HCT116 (cell line): ENCODE measurements around the gene S100A12. TPM values are rescaled to one million over a fixed set of nuclear protein-coding genes. Genes with fewer than 3 reads are reported as not detected.
A peak's percentile ranks its signal among the peaks of the same experiment; 100 is the strongest.

Experiments used
- ATAC-seq: fragments of 200-7000 bp; cut with Tn5 transposase; 2 replicates; pipeline ENCODE4 v1.9.1; 2020; ENCODE audit warnings: mild to moderate bottlenecking, moderate library complexity
- BruUV-seq: library from RNA; stranded (reverse); fragments of 400-500 nt; replicated peaks from 2 replicates; lab custom pipeline; 2021; lab: Mats Ljungman, UMichigan
- CTCF ChIA-PET: fragments of 300-600 bp; sonication (Branson Sonifier 250); formaldehyde crosslinking; loops from one replicate; lab custom pipeline; 2021; ENCODE audit warnings: antibody characterized with exemption; lab: Charles Lee
- POLR2A ChIA-PET: fragments of 300-600, 350-600 bp; sonication (Branson Sonifier 250); formaldehyde crosslinking; loops from one replicate; lab custom pipeline; 2021; ENCODE audit warnings: antibody characterized with exemption; lab: Charles Lee
- RAD21 ChIA-PET, 2 experiments: fragments of 300-600 bp; sonication (Branson Sonifier 250); formaldehyde crosslinking; loops; one replicate each; lab custom pipeline; 2023; ENCODE audit warnings: low total read pairs in 2 of 2; ENCODE audit not compliant: uncharacterized antibody in 2 of 2, unreplicated experiment in 2 of 2, low non-redundant PET in 1 of 2; lab: Charles Lee
- DNase-seq: peaks from one replicate; pipeline ENCODE4 v3.0.0-alpha.2; 2010; ENCODE audit warnings: low read depth, low spot score
- H2AFZ ChIP-seq: fragments of 200-600 bp; shearing (Covaris generic), sonication (generic); 2 replicates; pipeline ENCODE4 v1.6.1; 2017; ENCODE audit warnings: low read depth, mixed run types, mixed read lengths, antibody characterized with exemption, low read length; ENCODE audit not compliant: poor library complexity, severe bottlenecking
- H3K27ac ChIP-seq: 2 replicates; pipeline ENCODE4 v1.5.1; 2012; ENCODE audit warnings: low read depth, low read length
- H3K27me3 ChIP-seq: fragments of 200-600 bp; sonication (generic); 2 replicates; pipeline ENCODE4 v1.6.1; 2016; ENCODE audit warnings: mixed run types, low read length, mixed read lengths; ENCODE audit not compliant: insufficient read depth
- H3K36me3 ChIP-seq, 2 experiments: fragments of 200-500 bp in 1 of 2; fragments of 200-600 bp in 1 of 2; sonication (Bioruptor generic) in 1 of 2; sonication (generic) in 1 of 2; 2 replicates each; pipeline versions ENCODE4 v1.5.1 to v1.6.1; 2014 to 2016; ENCODE audit warnings: low read length in 2 of 2, inconsistent platforms in 1 of 2, mixed read lengths in 1 of 2, mixed run types in 1 of 2; ENCODE audit not compliant: insufficient read depth in 2 of 2, control insufficient read depth in 1 of 2
- H3K4me1 ChIP-seq, 2 experiments: fragments of 200-600 bp in 1 of 2; sonication (generic) in 1 of 2; 2 replicates each; pipeline versions ENCODE4 v1.5.1 to v1.6.1; 2012 to 2017; ENCODE audit warnings: low read length in 2 of 2, inconsistent platforms in 1 of 2, mild to moderate bottlenecking in 1 of 2, mixed read lengths in 1 of 2, mixed run types in 1 of 2, moderate library complexity in 1 of 2; ENCODE audit not compliant: insufficient read depth in 2 of 2, control insufficient read depth in 1 of 2
- H3K4me2 ChIP-seq: fragments of 200-600 bp; sonication (generic); 2 replicates; pipeline ENCODE4 v1.6.1; 2017; ENCODE audit warnings: mixed run types, low read length, mixed read lengths
- H3K4me3 ChIP-seq, 2 experiments: fragments of 200-600 bp in 1 of 2; sonication (generic) in 1 of 2; replicated peaks in 1 of 2; 2 replicates each; pipeline ENCODE4 v1.5.1; 2011 to 2016; ENCODE audit warnings: low read length in 2 of 2, control low read depth in 1 of 2, low read depth in 1 of 2, mild to moderate bottlenecking in 1 of 2, mixed read lengths in 1 of 2, mixed run types in 1 of 2
- H3K79me2 ChIP-seq: fragments of 200-600 bp; sonication (generic); 2 replicates; pipeline ENCODE4 v1.6.1; 2017; ENCODE audit warnings: mild to moderate bottlenecking, mixed run types, low read length, moderate library complexity, mixed read lengths; ENCODE audit not compliant: insufficient read depth
- H3K9ac ChIP-seq: fragments of 200-600 bp; sonication (generic); 2 replicates; pipeline ENCODE4 v1.6.1; 2016; ENCODE audit warnings: low read length, mixed read lengths
- H3K9me2 ChIP-seq: fragments of 200-600 bp; sonication (generic), shearing (Covaris generic); 2 replicates; pipeline ENCODE4 v1.6.1; 2017; ENCODE audit warnings: mixed run types, mild to moderate bottlenecking, moderate library complexity; ENCODE audit not compliant: insufficient read depth
- H3K9me3 ChIP-seq, 2 experiments: fragments of 200-500 bp in 1 of 2; fragments of 200-600 bp in 1 of 2; sonication (Bioruptor generic) in 1 of 2; sonication (generic) in 1 of 2; 2 replicates each; pipeline ENCODE4 v1.6.1; 2014 to 2017; ENCODE audit warnings: low read length in 2 of 2, mixed read lengths in 2 of 2, inconsistent platforms in 1 of 2, low read depth in 1 of 2, mild to moderate bottlenecking in 1 of 2, mixed run types in 1 of 2, moderate library complexity in 1 of 2; ENCODE audit not compliant: control insufficient read depth in 1 of 2, insufficient read depth in 1 of 2
- H4K20me1 ChIP-seq: fragments of 200-600 bp; sonication (generic), shearing (Covaris generic); 2 replicates; pipeline ENCODE4 v1.6.1; 2017; ENCODE audit warnings: mixed run types, mild to moderate bottlenecking, moderate library complexity; ENCODE audit not compliant: insufficient read depth
- EGR1 ChIP-seq: IDR thresholded peaks from 2 replicates; pipeline ENCODE4 v1.6.1; 2012; ENCODE audit warnings: low read depth
- EZH2 ChIP-seq: fragments of 200-600 bp; sonication (generic); IDR thresholded peaks from 2 replicates; pipeline ENCODE4 v1.6.1; 2017; ENCODE audit warnings: antibody characterized with exemption, mixed run types
- EZH2phosphoT487 ChIP-seq: fragments of 200-600 bp; IDR thresholded peaks from 2 replicates; pipeline ENCODE4 v1.6.1; 2018; ENCODE audit warnings: antibody characterized with exemption, borderline replicate concordance
- JUND ChIP-seq: IDR thresholded peaks from 2 replicates; pipeline ENCODE4 v1.6.1; 2012
- POLR2AphosphoS5 ChIP-seq: IDR thresholded peaks from 2 replicates; pipeline ENCODE4 v1.6.1; 2011; ENCODE audit warnings: mild to moderate bottlenecking, low read depth, low read length, moderate library complexity
- RAD21 ChIP-seq: IDR thresholded peaks from 2 replicates; pipeline ENCODE4 v1.6.1; 2012; ENCODE audit warnings: low read depth, mild to moderate bottlenecking
- SP1 ChIP-seq: IDR thresholded peaks from 2 replicates; pipeline ENCODE4 v1.6.1; 2012; ENCODE audit warnings: low read depth
- SRF ChIP-seq: IDR thresholded peaks from 2 replicates; pipeline ENCODE4 v1.6.1; 2012; ENCODE audit warnings: low read depth
- TCF7L2 ChIP-seq: IDR thresholded peaks from 2 replicates; pipeline ENCODE4 v1.7.0; 2011; ENCODE audit warnings: borderline replicate concordance, inconsistent platforms; ENCODE audit not compliant: insufficient read depth, insufficient read length; ENCODE audit errors: extremely low read depth
- ZNF274 ChIP-seq: fragments of 200-500 bp; sonication (Bioruptor generic); IDR thresholded peaks from 2 replicates; pipeline ENCODE4 v1.6.1; 2014; ENCODE audit warnings: mild to moderate bottlenecking, low read depth, low read length, inconsistent platforms
- intact Hi-C: fragments of 100-400 bp; cut with micrococcal nuclease; formaldehyde crosslinking; loops from 2 replicates; pipeline ENCODE4 v1.10.0; 2022
- total RNA-seq: library from RNA; stranded (reverse); gene quantifications from one replicate; pipeline ENCODE4 v1.2.1, GENCODE V29; 2021; ENCODE audit not compliant: unreplicated experiment
- TF ChIP-seq, protein P1 (sequence below), 3 experiments: fragments of 200-600 bp in 1 of 3; sonication (generic) in 1 of 3; IDR thresholded peaks in 2 of 3; conservative IDR thresholded peaks in 1 of 3; 2 replicates each; pipeline ENCODE4 v1.5.1; 2012 to 2017; ENCODE audit warnings: low read depth in 2 of 3, low read length in 2 of 3, antibody characterized with exemption in 1 of 3, borderline replicate concordance in 1 of 3, control low read depth in 1 of 3, mild to moderate bottlenecking in 1 of 3, mixed read lengths in 1 of 3, mixed run types in 1 of 3, moderate library complexity in 1 of 3; ENCODE audit not compliant: insufficient read depth in 1 of 3
- TF ChIP-seq, protein P2 (sequence below): IDR thresholded peaks from 2 replicates; pipeline ENCODE4 v1.6.1; 2012
- TF ChIP-seq, protein P3 (sequence below): IDR thresholded peaks from 2 replicates; pipeline ENCODE4 v1.6.1; 2012; ENCODE audit warnings: low read depth
- TF ChIP-seq, protein P4 (sequence below): IDR thresholded peaks from 2 replicates; pipeline ENCODE4 v1.6.1; 2011; ENCODE audit warnings: mild to moderate bottlenecking, low read length, moderate library complexity; ENCODE audit not compliant: insufficient replicate concordance; ENCODE audit errors: extremely low read depth
- TF ChIP-seq, protein P5 (sequence below): IDR thresholded peaks from 2 replicates; pipeline ENCODE4 v1.6.1; 2012

The S100A12 gene
- total RNA-seq, 1 experiment from 2014 or later = not detected

DNA sequence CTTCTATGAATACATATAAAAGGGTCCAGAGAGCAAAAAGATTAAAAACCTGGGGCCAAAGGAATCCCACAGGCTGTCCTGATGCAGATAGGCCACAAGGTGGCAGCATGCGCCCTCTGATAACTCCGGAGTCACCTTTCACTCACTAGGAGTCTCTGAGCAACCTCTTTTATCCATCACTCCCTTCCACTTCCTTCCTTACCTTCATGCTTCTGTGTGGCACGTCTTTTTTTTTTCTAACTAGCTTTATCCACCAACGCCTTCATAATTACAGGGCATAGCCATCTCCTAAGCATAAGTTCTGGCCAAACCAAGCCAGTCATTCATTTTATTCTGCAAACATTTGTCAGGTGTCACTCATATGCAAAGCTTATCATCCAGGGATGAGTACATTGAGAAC lies 22.9 kb downstream of the S100A12 start:
- Histone ChIP-seq H4K20me1 (no peaks in the 10 kb centered on the region), H3K27me3 (peaks cover 22% of the 10 kb centered on the region), H3K9me3 (no peaks in the 10 kb centered on the region), H3K4me1 (no peaks in the 10 kb centered on the region; a peak in 1 of 4 replicates), H2AFZ (no peak overlapping the region), H3K79me2 (no peaks in the 10 kb centered on the region), H3K9ac (no peak overlapping the region), H3K9me2 (no peaks in the 10 kb centered on the region), H3K36me3 (no peaks in the 10 kb centered on the region), H3K4me2 (no peak overlapping the region), H3K4me3 (no peak overlapping the region), H3K27ac (no peak overlapping the region)
- CTCF ChIA-PET = interaction anchor here (0.6 to 6.7 kb wide), 20 partner anchors 9 to 982 kb away, joined by 3 to 133 read pairs (median 4); partner anchors contain the start of genes CHTOP and PGLYRP3
- no peak for TF ChIP-seq EZH2phosphoT487
- TF ChIP-seq SRF = no peak
- TF ChIP-seq, protein P1, sequence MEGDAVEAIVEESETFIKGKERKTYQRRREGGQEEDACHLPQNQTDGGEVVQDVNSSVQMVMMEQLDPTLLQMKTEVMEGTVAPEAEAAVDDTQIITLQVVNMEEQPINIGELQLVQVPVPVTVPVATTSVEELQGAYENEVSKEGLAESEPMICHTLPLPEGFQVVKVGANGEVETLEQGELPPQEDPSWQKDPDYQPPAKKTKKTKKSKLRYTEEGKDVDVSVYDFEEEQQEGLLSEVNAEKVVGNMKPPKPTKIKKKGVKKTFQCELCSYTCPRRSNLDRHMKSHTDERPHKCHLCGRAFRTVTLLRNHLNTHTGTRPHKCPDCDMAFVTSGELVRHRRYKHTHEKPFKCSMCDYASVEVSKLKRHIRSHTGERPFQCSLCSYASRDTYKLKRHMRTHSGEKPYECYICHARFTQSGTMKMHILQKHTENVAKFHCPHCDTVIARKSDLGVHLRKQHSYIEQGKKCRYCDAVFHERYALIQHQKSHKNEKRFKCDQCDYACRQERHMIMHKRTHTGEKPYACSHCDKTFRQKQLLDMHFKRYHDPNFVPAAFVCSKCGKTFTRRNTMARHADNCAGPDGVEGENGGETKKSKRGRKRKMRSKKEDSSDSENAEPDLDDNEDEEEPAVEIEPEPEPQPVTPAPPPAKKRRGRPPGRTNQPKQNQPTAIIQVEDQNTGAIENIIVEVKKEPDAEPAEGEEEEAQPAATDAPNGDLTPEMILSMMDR (IDR thresholded peaks at IDR 0.05 in 2 of 3, conservative IDR thresholded peaks at IDR 0.05 in 1 of 3; ENCODE audit: borderline replicate concordance in 1 of 3, insufficient read depth in 1 of 3, low read depth in 2 of 3, low read length in 2 of 3) = peak; percentile 82 to 85 (median 84)
- TF ChIP-seq TCF7L2 = no peak
- TF ChIP-seq POLR2AphosphoS5 = no peak
- no peak for TF ChIP-seq EGR1
- TF ChIP-seq, protein P2, sequence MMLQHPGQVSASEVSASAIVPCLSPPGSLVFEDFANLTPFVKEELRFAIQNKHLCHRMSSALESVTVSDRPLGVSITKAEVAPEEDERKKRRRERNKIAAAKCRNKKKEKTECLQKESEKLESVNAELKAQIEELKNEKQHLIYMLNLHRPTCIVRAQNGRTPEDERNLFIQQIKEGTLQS = no peak
- TF ChIP-seq EZH2 = no peak
- no peak for TF ChIP-seq JUND
- TF ChIP-seq, protein P3, sequence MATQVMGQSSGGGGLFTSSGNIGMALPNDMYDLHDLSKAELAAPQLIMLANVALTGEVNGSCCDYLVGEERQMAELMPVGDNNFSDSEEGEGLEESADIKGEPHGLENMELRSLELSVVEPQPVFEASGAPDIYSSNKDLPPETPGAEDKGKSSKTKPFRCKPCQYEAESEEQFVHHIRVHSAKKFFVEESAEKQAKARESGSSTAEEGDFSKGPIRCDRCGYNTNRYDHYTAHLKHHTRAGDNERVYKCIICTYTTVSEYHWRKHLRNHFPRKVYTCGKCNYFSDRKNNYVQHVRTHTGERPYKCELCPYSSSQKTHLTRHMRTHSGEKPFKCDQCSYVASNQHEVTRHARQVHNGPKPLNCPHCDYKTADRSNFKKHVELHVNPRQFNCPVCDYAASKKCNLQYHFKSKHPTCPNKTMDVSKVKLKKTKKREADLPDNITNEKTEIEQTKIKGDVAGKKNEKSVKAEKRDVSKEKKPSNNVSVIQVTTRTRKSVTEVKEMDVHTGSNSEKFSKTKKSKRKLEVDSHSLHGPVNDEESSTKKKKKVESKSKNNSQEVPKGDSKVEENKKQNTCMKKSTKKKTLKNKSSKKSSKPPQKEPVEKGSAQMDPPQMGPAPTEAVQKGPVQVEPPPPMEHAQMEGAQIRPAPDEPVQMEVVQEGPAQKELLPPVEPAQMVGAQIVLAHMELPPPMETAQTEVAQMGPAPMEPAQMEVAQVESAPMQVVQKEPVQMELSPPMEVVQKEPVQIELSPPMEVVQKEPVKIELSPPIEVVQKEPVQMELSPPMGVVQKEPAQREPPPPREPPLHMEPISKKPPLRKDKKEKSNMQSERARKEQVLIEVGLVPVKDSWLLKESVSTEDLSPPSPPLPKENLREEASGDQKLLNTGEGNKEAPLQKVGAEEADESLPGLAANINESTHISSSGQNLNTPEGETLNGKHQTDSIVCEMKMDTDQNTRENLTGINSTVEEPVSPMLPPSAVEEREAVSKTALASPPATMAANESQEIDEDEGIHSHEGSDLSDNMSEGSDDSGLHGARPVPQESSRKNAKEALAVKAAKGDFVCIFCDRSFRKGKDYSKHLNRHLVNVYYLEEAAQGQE = no peak
- TF ChIP-seq, protein P4, sequence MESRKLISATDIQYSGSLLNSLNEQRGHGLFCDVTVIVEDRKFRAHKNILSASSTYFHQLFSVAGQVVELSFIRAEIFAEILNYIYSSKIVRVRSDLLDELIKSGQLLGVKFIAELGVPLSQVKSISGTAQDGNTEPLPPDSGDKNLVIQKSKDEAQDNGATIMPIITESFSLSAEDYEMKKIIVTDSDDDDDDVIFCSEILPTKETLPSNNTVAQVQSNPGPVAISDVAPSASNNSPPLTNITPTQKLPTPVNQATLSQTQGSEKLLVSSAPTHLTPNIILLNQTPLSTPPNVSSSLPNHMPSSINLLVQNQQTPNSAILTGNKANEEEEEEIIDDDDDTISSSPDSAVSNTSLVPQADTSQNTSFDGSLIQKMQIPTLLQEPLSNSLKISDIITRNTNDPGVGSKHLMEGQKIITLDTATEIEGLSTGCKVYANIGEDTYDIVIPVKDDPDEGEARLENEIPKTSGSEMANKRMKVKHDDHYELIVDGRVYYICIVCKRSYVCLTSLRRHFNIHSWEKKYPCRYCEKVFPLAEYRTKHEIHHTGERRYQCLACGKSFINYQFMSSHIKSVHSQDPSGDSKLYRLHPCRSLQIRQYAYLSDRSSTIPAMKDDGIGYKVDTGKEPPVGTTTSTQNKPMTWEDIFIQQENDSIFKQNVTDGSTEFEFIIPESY = no peak
- no peak for TF ChIP-seq ZNF274
- TF ChIP-seq RAD21 = peak; percentile 88
- TF ChIP-seq, protein P5, sequence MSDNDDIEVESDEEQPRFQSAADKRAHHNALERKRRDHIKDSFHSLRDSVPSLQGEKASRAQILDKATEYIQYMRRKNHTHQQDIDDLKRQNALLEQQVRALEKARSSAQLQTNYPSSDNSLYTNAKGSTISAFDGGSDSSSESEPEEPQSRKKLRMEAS = no peak
- TF ChIP-seq SP1 = no peak
- RAD21 ChIA-PET = interaction anchor here (0.6 to 3.9 kb wide), 3 partner anchors 142 to 985 kb away, joined by 3 to 21 read pairs (median 7); no protein-coding TSS in a partner anchor
- ATAC-seq = peak; percentile 68
- no TSS peak for BruUV-seq
- intact Hi-C loops = loop anchor here (1.0 to 5.0 kb wide), 6 partner anchors 52 to 920 kb away; partner anchors contain the start of genes HAX1, S100A1 and S100A13
- DNase-seq = peak; percentile 55
- POLR2A ChIA-PET = interaction anchor here (1.0 kb wide), 1 partner anchor 216 kb away, joined by 3 read pairs; no protein-coding TSS in a partner anchor
